Adrenal gland (tissue), 12 donors: ENCODE results near the gene GPC5. TPM values are rescaled to one million over a fixed set of nuclear protein-coding genes. Genes with fewer than 3 reads are reported as not detected.
"Not testable (repeated sequence)": the region's sequence is repeated elsewhere in the genome, so short reads cannot be mapped to it uniquely, and the experiment has no call there.

Source experiments
- DNase-seq, 7 donors: peaks; one replicate each; pipeline ENCODE4 v3.0.0-alpha.2; 2019 to 2020
- H3K27ac ChIP-seq, 5 donors: fragments of 200-600 bp; sonication (generic) in 4 of 5; 1 replicate in 3 of 5; 2 replicates in 2 of 5; pipeline versions ENCODE4 v1.5.1 to v1.8.0; 2016 to 2020; ENCODE audit warnings: mild to moderate bottlenecking in 1 of 5
- H3K27me3 ChIP-seq: fragments of 200-600 bp; 2 replicates; pipeline ENCODE4 v1.8.0; 2021
- H3K36me3 ChIP-seq, 2 donors: fragments of 200-600 bp; replicated peaks in 1 of 2; 1 replicate in 1 of 2; 2 replicates in 1 of 2; pipeline versions ENCODE4 v1.5.1 to v1.8.0; 2018 to 2022
- H3K4me1 ChIP-seq, 2 donors: fragments of 200-600 bp; replicated peaks in 1 of 2; 1 replicate in 1 of 2; 2 replicates in 1 of 2; pipeline versions ENCODE4 v1.5.1 to v1.8.0; 2018 to 2021
- H3K4me3 ChIP-seq, 4 donors: fragments of 200-600 bp; sonication (generic) in 3 of 4; one replicate each; pipeline ENCODE4 v1.5.1; 2016 to 2018
- H3K9me3 ChIP-seq, 3 donors: fragments of 200-600 bp; sonication (generic) in 1 of 3; replicated peaks in 1 of 3; 1 replicate in 2 of 3; 2 replicates in 1 of 3; pipeline versions ENCODE4 v1.5.1 to v1.8.0; 2016 to 2021
- POLR2A ChIP-seq, 2 donors: fragments of 450-650 bp; IDR thresholded peaks; one replicate each; pipeline ENCODE4 v1.6.1; 2017; ENCODE audit warnings: antibody characterized with exemption in 2 of 2, mild to moderate bottlenecking in 2 of 2, moderate library complexity in 1 of 2
- WGBS, 4 donors: extraction: QIAGEN DNeasy Blood & Tissue Kit in 2 of 4; methylation state at CpG; one replicate each; pipeline versions ENCODE4 v1.1.5 to v1.1.7; 2013 to 2017; 5-methylcytosine and 5-hydroxymethylcytosine counted together
- intact Hi-C, 2 donors: fragments of 100-400 bp; cut with DNase I; formaldehyde crosslinking; loops; one replicate each; pipeline versions ENCODE4 v1.14.1 to v1.15.0; 2022 to 2023
- polyA plus RNA-seq, 3 donors: library from polyadenylated mRNA; stranded (reverse); fragments of 200-250 nt in 2 of 3; fragments of 350-450 nt in 1 of 3; fragmentation: Illumina TruSeq in 1 of 3; extraction: RNeasy Lipid Tissue Mini Kit (QIAGEN cat#74804) in 1 of 3; gene quantifications; one replicate each; pipeline ENCODE4 v1.2.3, GENCODE V29; 2013 to 2014
- total RNA-seq, 9 donors: library from RNA; depleted of rRNA in 4 of 9; stranded (reverse); fragments of >200 nt in 4 of 9; fragments of 120-200 nt in 1 of 9; fragmentation: NEBNext Ultra II Directional in 1 of 9; extraction: Animal tissue kit (Norgen Biotek cat#: 25700) in 1 of 9; gene quantifications; one replicate each; pipeline versions ENCODE4 v1.1.0 to v1.2.4, GENCODE V29; 2013 to 2023
- TF ChIP-seq, protein P1 (sequence below), 6 experiments: fragments of 450-650 bp in 4 of 6; fragments of 200-600 bp in 2 of 6; sonication (generic) in 1 of 6; IDR thresholded peaks; 1 replicate in 5 of 6; 2 replicates in 1 of 6; pipeline versions ENCODE4 v1.5.1 to v1.8.0; 2016 to 2021; ENCODE audit warnings: antibody characterized with exemption in 6 of 6, mild to moderate bottlenecking in 2 of 6, moderate library complexity in 1 of 6
- donor health status: healthy with polysubstance abuse.
- donor health status: Bipolar disorder and iron deficiency.
- donor health status: DM: yes; HTN: yes; CAD: no.
- donor health status: DM: no; HTN: no; CAD: no.
- donor health status: DM: no; HTN: no; CAD: no.
- donor health status: DM: yes; HTN: yes; CAD: no.

GPC5 gene
- total and polyA plus RNA-seq, 12 donors, result 0.24 to 7.7 (median 2.1) TPM; not detected in 4

DNA sequence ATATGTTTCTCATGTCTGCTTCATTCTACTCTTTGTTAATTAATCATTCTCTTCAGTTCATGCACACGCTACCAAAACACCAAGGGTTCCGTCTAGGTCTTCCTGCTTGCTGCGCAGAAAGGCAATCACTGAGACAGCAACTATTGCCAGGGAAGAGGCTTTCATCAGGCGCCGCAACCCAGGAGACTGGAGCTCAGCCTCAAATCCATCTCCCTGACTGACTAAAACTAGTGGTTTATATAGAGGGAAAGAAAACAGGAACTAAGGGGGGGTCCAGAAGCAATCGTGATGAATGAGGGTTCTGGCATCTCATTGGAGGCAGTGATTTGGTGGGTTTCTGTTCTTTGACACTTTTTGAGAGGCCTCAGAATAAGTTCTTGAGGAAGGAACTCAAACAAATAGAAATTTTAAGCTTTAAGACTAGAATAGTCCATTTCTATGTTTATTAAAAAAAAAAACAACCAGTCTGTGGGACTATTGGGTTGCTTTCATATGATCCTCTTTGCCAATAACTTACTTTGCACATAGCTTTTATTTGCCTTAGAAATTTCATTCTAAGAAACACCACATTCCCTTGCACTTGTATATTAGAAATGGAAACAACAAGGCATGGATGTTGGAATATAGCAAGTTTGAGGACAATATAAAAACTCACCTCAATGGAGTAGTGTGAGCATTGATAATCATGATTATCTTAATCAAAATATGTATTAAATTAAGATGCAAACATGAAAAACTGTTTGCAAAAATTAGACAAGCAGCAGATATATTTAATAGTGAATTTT lies 1137.0 kb downstream of the GPC5 start:
- intact Hi-C loops, result no loop called here
- no peaks in the 10 kb centered on the region for H3K27me3 ChIP-seq
- no peak for TF ChIP-seq POLR2A (IDR thresholded peaks at IDR 0.05)
- TF ChIP-seq, protein P1, sequence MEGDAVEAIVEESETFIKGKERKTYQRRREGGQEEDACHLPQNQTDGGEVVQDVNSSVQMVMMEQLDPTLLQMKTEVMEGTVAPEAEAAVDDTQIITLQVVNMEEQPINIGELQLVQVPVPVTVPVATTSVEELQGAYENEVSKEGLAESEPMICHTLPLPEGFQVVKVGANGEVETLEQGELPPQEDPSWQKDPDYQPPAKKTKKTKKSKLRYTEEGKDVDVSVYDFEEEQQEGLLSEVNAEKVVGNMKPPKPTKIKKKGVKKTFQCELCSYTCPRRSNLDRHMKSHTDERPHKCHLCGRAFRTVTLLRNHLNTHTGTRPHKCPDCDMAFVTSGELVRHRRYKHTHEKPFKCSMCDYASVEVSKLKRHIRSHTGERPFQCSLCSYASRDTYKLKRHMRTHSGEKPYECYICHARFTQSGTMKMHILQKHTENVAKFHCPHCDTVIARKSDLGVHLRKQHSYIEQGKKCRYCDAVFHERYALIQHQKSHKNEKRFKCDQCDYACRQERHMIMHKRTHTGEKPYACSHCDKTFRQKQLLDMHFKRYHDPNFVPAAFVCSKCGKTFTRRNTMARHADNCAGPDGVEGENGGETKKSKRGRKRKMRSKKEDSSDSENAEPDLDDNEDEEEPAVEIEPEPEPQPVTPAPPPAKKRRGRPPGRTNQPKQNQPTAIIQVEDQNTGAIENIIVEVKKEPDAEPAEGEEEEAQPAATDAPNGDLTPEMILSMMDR (IDR thresholded peaks at IDR 0.05), result no peak
- no peak for DNase-seq
- no peaks in the 10 kb centered on the region for H3K9me3 ChIP-seq
- no peaks in the 10 kb centered on the region for H3K4me1 ChIP-seq
- no peak overlapping the region for H3K4me3 ChIP-seq
- H3K36me3 ChIP-seq, result no peaks in the 10 kb centered on the region
- H3K27ac ChIP-seq, result no peak overlapping the region
- 85 to 88% (median 86%) methylated on average over 6 of the region's 6 CpGs for WGBS, 4 donors

DNA sequence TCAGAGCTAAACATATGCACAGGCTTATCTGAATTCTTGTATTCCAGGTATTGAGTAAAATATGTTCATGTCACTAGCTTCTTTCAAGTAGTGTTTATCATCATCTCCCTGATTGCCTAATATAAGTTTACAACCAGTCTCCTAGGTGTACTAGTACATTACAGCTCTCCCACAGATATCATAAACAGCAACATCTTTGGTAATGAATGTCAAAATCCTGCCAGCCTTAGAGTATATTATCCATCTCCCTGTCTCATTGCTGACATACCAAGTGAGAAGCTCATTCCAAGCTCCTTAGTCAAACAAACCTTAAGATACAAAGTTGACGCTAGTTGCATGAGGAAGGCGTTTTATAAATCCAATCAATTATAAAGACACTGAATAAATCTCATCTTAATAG lies 1139.0 kb downstream of the GPC5 start:
- no peaks in the 10 kb centered on the region for H3K9me3 ChIP-seq
- intact Hi-C loops, result no loop called here
- H3K4me3 ChIP-seq, result no peak overlapping the region
- TF ChIP-seq, protein P1 (IDR thresholded peaks at IDR 0.05), result no peak
- TF ChIP-seq POLR2A (IDR thresholded peaks at IDR 0.05), result no peak
- no peaks in the 10 kb centered on the region for H3K27me3 ChIP-seq
- DNase-seq, result no peak
- WGBS, 4 donors, result 79 to 94% (median 92%) methylated on average over 2 of the region's 2 CpGs
- H3K36me3 ChIP-seq, result no peaks in the 10 kb centered on the region
- H3K4me1 ChIP-seq, result no peaks in the 10 kb centered on the region
- H3K27ac ChIP-seq, result no peak overlapping the region

DNA sequence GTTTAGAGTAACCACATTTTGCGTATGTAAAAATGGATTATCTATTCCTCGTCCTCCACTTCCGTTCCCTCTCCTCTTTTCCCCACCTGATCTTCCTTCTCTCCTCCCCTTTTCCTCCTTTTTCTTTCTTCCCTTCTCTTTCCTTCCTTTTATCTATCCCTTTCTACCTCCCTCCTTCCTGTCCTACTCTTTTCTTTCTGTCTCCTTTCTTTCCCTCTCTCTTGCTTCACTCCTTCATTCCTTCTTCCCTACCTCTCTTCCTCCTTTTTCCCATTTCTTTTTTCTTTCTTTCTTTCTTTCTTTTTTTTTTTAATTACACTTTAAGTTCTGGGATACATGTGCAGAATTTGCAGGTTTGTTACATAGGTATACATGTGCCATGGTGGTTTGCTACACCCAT lies 1139.7 kb downstream of the GPC5 start:
- intact Hi-C loops, result no loop called here

DNA sequence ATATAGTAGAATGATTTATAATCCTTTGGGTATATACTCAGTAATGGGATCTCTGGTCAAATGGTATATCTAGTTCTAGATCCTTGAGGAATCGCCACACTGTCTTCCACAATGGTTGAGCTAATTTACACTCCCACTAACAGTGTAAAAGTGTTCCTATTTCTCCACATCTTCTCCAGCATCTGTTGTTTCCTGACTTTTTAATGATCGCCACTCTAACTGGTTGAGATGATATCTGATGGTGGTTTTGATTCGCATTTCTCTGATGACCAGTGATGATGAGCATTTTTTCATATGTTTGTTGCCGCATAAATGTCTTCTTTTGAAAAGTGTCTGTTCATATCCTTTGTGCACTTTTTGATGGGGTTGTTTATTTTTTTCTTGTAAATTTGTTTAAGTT lies 1140.7 kb downstream of the GPC5 start:
- H3K27ac ChIP-seq, intact Hi-C loops: not testable (repeated sequence)
- 92 to 97% (median 94%) methylated on average over 4 of the region's 4 CpGs for WGBS, 4 donors

More for the DNA sequence above, 1139.7 kb downstream of the GPC5 start:
- Histone ChIP-seq H3K4me1 (no peaks in the 10 kb centered on the region), H3K9me3 (no peaks in the 10 kb centered on the region), H3K27ac (no peak overlapping the region), H3K36me3 (no peaks in the 10 kb centered on the region), H3K4me3 (no peak overlapping the region), H3K27me3 (no peaks in the 10 kb centered on the region)
- 87 to 95% (median 94%) methylated on average over 3 of the region's 3 CpGs for WGBS, 4 donors
- TF ChIP-seq, protein P1 (IDR thresholded peaks at IDR 0.05), result no peak
- no peak for TF ChIP-seq POLR2A (IDR thresholded peaks at IDR 0.05)
- DNase-seq, result no peak

DNA sequence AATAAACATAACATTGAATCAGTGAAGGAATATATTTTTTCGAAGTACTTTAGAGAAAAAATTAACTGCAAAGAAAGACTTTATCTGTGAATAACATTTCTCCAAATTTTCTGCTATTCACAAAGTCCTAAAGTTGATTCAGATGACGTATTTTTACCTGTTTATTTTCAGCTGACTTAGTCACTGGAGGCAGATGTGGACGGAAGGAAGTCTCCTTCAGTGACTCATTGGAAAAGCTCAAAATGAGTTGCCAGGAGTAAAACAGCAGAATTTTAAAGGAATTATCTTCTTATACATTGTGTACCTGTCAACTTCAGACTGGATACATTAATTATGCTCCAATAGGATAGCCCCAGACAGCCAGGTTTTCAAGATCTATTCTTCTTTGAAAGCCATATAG lies 1148.8 kb downstream of the GPC5 start:
- no peak overlapping the region for H3K27ac ChIP-seq
- TF ChIP-seq, protein P1 (IDR thresholded peaks at IDR 0.05), result no peak
- no peak for TF ChIP-seq POLR2A (IDR thresholded peaks at IDR 0.05)
- H3K4me1 ChIP-seq, result no peaks in the 10 kb centered on the region
- H3K4me3 ChIP-seq, result no peak overlapping the region
- no peaks in the 10 kb centered on the region for H3K27me3 ChIP-seq
- 73 to 76% (median 75%) methylated on average over 3 of the region's 3 CpGs for WGBS, 4 donors
- intact Hi-C loops, result no loop called here
- no peaks in the 10 kb centered on the region for H3K36me3 ChIP-seq
- DNase-seq, result no peak
- H3K9me3 ChIP-seq, result no peaks in the 10 kb centered on the region

More for the DNA sequence above, 1140.7 kb downstream of the GPC5 start:
- not testable (repeated sequence) for H3K4me3 ChIP-seq, H3K9me3 ChIP-seq, H3K4me1 ChIP-seq, H3K27me3 ChIP-seq, H3K36me3 ChIP-seq, DNase-seq
